ENCODE data around the gene MTHFD1L.

- no peak for TF ChIP-seq CTCF (conservative IDR thresholded peaks at IDR 0.05 in 1 of 2, IDR thresholded peaks at IDR 0.05 in 1 of 2; ENCODE audit: extremely low read depth in 1 of 2, insufficient read depth in 1 of 2, low read depth in 1 of 2, low read length in 2 of 2)
- no peak for TF ChIP-seq EZH2 (IDR thresholded peaks at IDR 0.05; ENCODE audit: borderline replicate concordance, low read length)
Observed at GRCh38 chr6:150992262-150992661, 126.8 kb downstream of the MTHFD1L start.

Data from mammary epithelial cell (primary cell).